Testis (tissue), 3 donors: ENCODE data around the gene NUBP2. TPM values are rescaled to one million over a fixed set of nuclear protein-coding genes. Genes with fewer than 3 reads are reported as not detected.

Source experiments
- DNase-seq: peaks from one replicate; pipeline ENCODE4 v3.0.0-alpha.2; 2019
- H3K27ac ChIP-seq, 2 donors: fragments of 200-600 bp; sonication (generic); one replicate each; pipeline ENCODE4 v1.5.1; 2019
- H3K27me3 ChIP-seq: fragments of 200-600 bp; sonication (generic); one replicate; pipeline ENCODE4 v1.5.1; 2019
- H3K36me3 ChIP-seq: fragments of 200-600 bp; sonication (generic); one replicate; pipeline ENCODE4 v1.5.1; 2017; ENCODE audit warnings: low read depth; ENCODE audit errors: missing control alignments
- H3K4me1 ChIP-seq: fragments of 200-600 bp; sonication (generic); one replicate; pipeline ENCODE4 v1.5.1; 2019
- H3K4me3 ChIP-seq, 2 donors: fragments of 200-600 bp; sonication (generic); one replicate each; pipeline ENCODE4 v1.5.1; 2017 to 2019
- H3K9me3 ChIP-seq: fragments of 200-600 bp; sonication (generic); one replicate; pipeline ENCODE4 v1.5.1; 2017
- POLR2A ChIP-seq: fragments of 450-650 bp; IDR thresholded peaks from one replicate; pipeline ENCODE4 v1.6.1; 2017; ENCODE audit warnings: antibody characterized with exemption, mild to moderate bottlenecking, moderate library complexity
- WGBS, 2 donors: methylation state at CpG; one replicate each; pipeline ENCODE4 v1.1.5; 2018; 5-methylcytosine and 5-hydroxymethylcytosine counted together
- intact Hi-C: fragments of 100-400 bp; cut with DNase I; formaldehyde crosslinking; loops from one replicate; pipeline ENCODE4 v1.15.1; 2023; ENCODE audit warnings: low total_unique reads
- polyA plus RNA-seq: library from polyadenylated mRNA; stranded (reverse); fragments of 350-450 nt; fragmentation: Illumina TruSeq; extraction: RNeasy Lipid Tissue Mini Kit (QIAGEN cat#74804); gene quantifications from one replicate; pipeline ENCODE4 v1.2.3, GENCODE V29; 2014; ENCODE audit warnings: low read depth, low replicate concordance; ENCODE audit not compliant: insufficient read depth
- total RNA-seq, 2 donors: library from RNA; depleted of rRNA; stranded (reverse); fragments of >200 nt; gene quantifications; one replicate each; pipeline ENCODE4 v1.2.3, GENCODE V29; 2016
- TF ChIP-seq, protein P1 (sequence below), 3 experiments: fragments of 450-650 bp in 2 of 3; fragments of 200-600 bp in 1 of 3; sonication (generic) in 1 of 3; IDR thresholded peaks; one replicate each; pipeline ENCODE4 v1.5.1; 2016 to 2019; ENCODE audit warnings: antibody characterized with exemption in 3 of 3, mild to moderate bottlenecking in 2 of 3, moderate library complexity in 1 of 3

The NUBP2 gene
- total and polyA plus RNA-seq, 3 donors from 2014 or later, result 49.8 to 90.8 (median 81.5) TPM

DNA sequence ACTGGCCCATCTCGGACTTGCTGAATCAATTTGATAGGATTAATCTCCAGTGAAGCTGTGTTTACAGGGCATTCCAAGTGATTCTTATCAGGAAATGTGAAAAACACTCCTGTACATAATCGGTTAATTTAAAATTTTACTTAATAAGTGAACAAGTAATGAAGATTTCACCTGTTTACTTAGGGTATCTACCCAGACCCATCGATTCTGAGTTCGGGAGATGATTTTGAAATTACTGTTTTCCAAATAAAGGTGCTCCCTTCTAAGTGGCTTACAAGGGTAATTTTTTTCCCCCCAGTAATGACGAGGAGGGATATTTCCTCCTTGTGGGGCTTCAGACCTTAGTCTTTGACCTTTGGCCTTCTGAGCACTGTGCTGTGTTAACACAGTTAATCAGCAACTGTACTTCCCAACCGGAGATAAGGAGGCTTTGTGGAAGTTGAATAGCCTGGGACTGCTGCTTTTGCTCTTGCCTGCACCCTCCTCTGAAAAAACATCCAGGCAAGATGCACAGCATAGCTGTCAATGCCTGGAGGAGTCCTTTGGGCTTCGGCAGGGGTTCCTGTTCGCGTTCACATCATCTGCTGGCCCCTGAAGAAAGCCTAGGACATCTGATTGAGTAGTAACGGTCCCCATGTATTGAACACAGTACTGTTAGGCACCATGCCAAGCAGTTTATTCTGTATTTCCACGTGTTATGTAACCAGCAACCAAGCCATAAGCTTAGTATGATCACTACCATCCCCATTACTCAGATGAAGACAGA, 46.1 kb downstream of the NUBP2 start:
- Histone ChIP-seq H3K36me3 (no peaks in the 10 kb centered on the region), H3K9me3 (no peaks in the 10 kb centered on the region), H3K27ac (no peak overlapping the region), H3K4me1 (peaks cover 32% of the 10 kb centered on the region), H3K27me3 (no peaks in the 10 kb centered on the region), H3K4me3 (no peak overlapping the region)
- WGBS, 2 donors, result 50 to 59% methylated on average over 8 to 11 of the region's 11 CpGs
- TF ChIP-seq, protein P1, sequence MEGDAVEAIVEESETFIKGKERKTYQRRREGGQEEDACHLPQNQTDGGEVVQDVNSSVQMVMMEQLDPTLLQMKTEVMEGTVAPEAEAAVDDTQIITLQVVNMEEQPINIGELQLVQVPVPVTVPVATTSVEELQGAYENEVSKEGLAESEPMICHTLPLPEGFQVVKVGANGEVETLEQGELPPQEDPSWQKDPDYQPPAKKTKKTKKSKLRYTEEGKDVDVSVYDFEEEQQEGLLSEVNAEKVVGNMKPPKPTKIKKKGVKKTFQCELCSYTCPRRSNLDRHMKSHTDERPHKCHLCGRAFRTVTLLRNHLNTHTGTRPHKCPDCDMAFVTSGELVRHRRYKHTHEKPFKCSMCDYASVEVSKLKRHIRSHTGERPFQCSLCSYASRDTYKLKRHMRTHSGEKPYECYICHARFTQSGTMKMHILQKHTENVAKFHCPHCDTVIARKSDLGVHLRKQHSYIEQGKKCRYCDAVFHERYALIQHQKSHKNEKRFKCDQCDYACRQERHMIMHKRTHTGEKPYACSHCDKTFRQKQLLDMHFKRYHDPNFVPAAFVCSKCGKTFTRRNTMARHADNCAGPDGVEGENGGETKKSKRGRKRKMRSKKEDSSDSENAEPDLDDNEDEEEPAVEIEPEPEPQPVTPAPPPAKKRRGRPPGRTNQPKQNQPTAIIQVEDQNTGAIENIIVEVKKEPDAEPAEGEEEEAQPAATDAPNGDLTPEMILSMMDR (IDR thresholded peaks at IDR 0.05), result no peak
- TF ChIP-seq POLR2A, result no peak
- DNase-seq, result no peak
- intact Hi-C loops, result no loop called here

DNA sequence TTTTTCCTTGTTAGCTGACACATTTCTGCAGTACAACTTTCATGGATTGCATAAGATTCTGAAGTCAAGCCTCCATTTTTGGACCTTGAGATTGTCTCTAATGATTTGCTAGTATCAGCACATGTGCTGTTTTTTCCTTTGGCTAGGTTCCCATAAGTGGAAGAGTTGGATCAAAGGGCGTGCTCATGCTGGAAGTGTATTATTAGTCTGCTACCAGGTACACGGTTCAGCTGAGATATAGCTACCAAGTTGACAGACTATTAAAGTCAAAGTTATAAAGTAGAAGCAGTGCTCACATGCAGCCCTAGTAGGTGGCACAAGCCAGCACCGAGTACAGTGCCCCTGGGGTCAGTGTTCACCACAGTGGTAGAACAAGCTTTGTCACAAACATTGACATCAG, 47.5 kb downstream of the NUBP2 start:
- DNase-seq, result no peak
- TF ChIP-seq, protein P1 (IDR thresholded peaks at IDR 0.05), result no peak
- no peak for TF ChIP-seq POLR2A
- Histone ChIP-seq H3K27me3 (no peaks in the 10 kb centered on the region), H3K9me3 (no peaks in the 10 kb centered on the region), H3K4me3 (no peak overlapping the region), H3K4me1 (peaks cover 20% of the 10 kb centered on the region), H3K27ac (no peak overlapping the region), H3K36me3 (no peaks in the 10 kb centered on the region)
- intact Hi-C loops, result no loop called here
- WGBS, 2 donors, result 53 to 58% methylated on average over 3 of the region's 3 CpGs

DNA sequence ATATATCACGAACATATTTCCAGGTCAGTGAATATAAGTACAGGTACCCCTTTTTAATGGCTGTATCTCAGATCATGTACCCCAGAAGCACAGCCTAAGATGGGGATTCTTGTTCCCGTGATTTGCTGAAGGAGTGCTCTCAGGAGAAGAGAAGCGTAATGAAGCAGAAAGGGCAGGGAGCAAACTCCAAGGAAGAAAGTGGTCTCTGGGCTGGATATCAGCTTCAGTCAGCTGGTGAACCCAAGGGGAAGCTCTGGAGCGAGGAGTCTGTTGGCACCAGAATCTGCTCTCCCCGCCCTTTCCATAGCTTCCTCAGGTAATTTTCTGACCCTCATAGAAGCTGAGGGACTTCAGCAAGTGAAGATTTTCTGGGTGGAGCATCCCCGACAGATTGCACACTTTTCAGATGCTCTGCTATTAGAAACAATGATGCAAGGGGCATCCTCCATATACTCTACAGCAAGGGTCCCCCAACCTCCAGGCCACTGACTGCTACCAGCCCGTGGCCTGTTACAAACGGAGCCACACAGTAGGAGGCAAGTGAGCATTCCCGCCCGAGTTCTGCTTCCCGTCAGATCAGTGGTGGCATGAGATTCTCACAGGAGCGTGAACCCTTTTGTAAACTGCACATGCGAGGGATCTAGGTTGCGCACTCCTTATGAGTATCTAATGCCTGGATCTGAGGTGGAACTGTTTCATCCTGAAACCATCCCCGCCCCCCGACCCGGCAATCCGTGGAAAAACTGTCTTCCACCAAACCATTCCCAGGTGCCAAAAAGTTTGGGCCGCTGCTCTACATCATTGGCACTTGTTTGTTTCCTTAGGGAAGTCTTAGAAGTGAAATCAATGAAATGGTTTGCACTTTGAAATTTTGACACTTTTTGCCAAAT, 48.7 kb downstream of the NUBP2 start:
- Histone ChIP-seq H3K9me3 (no peaks in the 10 kb centered on the region), H3K4me3 (no peak overlapping the region), H3K27me3 (no peaks in the 10 kb centered on the region), H3K36me3 (no peaks in the 10 kb centered on the region), H3K4me1 (peaks cover 14% of the 10 kb centered on the region), H3K27ac (no peak overlapping the region)
- 84 to 88% methylated on average over 18 to 19 of the region's 19 CpGs for WGBS, 2 donors
- TF ChIP-seq, protein P1 (IDR thresholded peaks at IDR 0.05), result no peak
- TF ChIP-seq POLR2A, result no peak
- intact Hi-C loops, result no loop called here
- no peak for DNase-seq

DNA sequence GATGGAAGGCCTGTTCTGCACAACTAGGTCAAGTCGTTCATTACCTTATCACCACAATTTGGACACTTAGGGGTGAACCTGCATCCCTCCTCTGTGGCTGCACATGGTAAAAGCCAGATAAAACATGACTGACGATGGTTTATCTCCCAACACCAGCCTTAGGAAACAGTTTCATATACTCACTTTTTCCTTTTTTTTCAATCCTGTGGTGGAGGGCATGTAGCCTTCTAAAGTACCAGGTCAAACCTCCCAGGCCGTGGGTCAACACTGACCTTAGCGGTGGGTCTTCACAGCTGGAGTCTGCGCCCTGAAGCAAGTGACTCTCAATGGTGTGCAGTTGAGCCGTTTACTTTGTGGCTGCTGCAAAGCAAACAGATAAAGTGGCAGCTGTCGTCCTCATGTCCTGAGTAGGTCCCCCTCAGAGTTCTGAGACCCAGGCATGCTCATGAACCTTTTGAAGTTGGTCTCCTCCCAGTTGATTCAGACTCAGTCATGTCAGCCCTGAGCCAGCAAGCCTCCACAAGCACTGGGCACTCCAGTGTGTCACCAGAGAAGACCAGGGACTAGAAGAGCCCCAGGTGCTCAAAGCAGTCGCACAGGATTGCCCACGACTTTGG, 50.2 kb downstream of the NUBP2 start:
- no peaks in the 10 kb centered on the region for H3K27me3 ChIP-seq
- 75 to 84% methylated on average over 9 of the region's 9 CpGs for WGBS, 2 donors
- H3K9me3 ChIP-seq, result no peaks in the 10 kb centered on the region
- TF ChIP-seq POLR2A, result no peak
- TF ChIP-seq, protein P1 (IDR thresholded peaks at IDR 0.05), result no peak
- H3K4me1 ChIP-seq, result peaks cover 11% of the 10 kb centered on the region
- H3K36me3 ChIP-seq, result no peaks in the 10 kb centered on the region
- no peak overlapping the region for H3K4me3 ChIP-seq
- DNase-seq, result no peak
- intact Hi-C loops, result no loop called here
- no peak overlapping the region for H3K27ac ChIP-seq
